GM21786 (cell line): Measurements from ENCODE around the gene PDCD4.
A peak's percentile ranks its signal among the peaks of the same experiment; 100 is the strongest.

ENCODE experiments used
- ATAC-seq: cut with Tn5 transposase; IDR thresholded peaks from one replicate; pipeline ENCODE4 v1.9.1; 2021; ENCODE audit not compliant: unreplicated experiment

Gene PDCD4

DNA sequence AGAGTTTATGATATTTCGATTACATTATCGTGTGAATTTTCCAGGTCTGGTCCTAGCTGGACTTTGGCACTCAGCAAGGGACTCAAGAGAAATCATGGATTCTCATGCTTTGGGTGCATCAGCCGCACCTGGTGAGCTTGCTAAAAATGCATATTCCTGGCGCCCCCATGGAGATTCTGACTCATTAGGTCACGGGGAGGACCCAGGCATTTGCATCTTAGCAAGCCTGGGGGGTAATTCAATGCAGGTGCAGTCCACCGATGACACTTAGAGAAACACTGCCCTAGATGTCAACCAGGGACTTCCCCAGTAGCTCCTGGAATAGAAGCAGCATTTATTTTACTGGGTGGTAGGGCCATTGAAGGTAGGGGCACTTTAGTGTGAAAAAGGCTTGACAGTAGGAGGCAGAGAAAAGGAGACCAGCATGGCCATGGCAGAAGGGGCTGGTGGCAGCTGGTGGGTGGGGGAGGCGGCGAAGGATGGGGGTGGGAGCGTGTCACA is 29.9 kb upstream of the PDCD4 start:
- ATAC-seq = peak; percentile 67

DNA sequence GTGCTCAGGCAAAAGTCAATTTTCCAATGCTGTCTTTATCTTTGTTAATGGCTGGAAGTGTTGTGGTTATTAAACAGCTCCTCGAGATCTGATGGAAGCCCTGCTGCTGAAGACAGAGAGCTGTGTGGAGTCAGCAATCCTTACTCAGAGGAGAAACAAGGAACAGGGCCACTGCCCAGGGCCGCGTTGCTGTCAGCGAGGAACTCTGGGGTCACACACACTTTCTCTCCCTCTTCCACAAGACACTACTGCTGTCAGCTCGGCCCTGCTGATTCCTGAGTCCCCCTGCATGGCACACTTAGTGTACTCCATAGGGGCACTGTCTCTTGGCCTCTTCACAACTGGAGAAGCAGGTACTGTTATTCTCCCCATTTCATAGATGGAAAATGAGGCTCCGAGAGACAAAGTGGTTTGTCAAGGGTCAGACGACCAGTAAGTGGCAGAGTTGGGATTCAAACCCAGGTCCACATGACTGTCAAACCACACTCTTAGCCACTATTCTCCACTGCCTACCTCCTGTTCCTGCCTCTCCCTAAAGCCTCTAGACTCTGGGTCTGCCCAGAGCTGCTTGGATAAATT is 29.3 kb upstream of the PDCD4 start:
- ATAC-seq = no peak

DNA sequence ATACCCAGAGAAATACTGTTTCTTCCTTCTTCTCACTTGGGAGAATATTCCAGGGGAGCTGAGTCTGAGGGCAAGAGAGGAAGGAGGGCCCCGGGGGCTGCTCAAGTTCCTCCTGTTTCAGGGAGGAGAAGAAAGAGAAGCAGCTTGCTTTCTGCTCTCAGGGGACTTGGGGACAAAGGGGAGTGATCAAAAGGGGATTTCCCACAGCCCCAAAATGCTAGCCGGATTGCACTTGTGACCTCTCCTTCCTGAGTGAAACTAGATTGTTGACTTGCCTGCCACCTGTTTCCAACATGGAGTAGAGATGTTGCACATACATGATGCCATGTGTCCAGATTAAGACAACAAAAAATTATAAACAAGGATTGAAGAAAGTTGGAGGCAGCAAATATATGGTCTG is 28.7 kb upstream of the PDCD4 start:
- peak; percentile 69 for ATAC-seq

GRCh38 chr10:110843796-110844616 is 27.7 kb upstream of the PDCD4 start:
- no peak for ATAC-seq

DNA sequence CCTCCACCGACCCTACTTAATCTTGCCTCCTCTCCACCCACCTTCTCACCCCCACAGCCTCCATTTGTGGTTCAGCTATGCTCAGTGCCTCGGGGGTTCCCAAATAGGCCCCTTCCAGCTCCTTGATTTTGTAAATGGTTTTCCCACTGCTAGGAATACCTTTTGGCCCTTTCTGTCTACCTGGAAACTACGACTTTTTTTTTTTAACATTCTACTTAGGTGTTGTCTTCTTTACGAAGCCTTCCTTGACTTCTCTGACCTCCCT is 27.2 kb upstream of the PDCD4 start:
- no peak for ATAC-seq

- no peak for ATAC-seq
These were observed 26.5 kb upstream of the PDCD4 start for GRCh38 chr10:110845192-110845755.

DNA sequence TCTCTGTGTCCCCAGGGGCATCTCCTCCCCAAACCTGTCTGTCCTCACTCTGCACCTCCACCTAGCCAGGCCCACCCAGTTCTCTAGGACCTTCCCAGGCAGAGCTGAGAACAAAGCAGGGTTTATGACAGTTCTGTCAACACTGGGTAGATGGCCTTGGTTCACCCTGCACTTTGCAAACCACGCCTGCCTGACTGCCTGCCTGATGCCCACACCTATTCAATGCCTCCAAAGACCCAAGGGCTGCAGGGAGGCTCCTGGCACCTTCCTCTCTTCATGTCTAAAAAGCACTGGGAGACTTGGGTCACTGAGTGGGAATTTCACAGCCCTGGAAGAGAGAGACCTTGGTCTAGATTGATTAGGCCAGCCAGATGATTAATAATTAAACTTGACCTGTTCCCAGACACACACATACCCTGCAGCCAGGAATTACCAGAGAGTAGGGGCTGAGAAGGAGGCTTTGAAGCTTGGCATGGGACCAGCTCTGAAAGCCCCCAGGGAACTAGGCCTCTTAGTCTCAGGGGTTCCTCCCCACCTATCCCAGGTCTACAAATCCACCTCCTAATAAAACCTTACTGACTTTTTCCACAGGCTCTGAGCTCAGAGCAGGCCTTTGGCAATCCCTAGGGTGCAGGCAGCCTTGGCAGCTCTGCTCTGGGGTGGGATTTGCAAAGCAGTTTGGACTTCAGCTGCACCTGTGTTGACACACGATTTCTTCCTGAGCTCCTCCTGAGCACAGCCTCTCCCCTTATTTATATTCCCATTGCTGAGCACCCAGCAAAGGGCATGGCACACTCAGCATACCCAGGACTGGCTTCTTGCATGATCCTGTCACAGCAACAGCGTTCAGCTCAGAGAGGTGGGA is 25.7 kb upstream of the PDCD4 start:
- no peak for ATAC-seq

- no peak for ATAC-seq
These were observed 24.4 kb upstream of the PDCD4 start for GRCh38 chr10:110847374-110847773.

DNA sequence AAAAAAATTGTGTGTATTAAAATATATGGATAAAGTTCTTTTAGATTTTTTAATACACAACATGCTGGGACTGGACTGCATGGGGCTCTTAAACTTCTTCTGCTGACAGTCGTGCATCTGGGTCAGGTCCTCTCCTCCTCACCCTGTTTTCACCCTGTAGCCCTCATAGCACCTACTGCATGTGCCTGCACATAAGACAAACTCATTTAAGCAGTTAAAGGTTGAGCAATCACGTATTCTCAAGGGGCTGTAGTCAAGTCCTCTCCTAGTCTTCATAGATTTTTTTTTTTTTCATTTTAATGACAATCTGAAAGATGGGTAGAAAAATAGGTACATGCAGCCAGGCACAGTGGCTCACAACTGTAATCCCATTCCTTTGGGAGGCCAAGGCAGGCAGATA is 23.6 kb upstream of the PDCD4 start:
- no peak for ATAC-seq

GRCh38 chr10:110850099-110850498 is 21.6 kb upstream of the PDCD4 start:
- ATAC-seq = no peak

- no peak for ATAC-seq
These were observed 20.6 kb upstream of the PDCD4 start for GRCh38 chr10:110851020-110851612.

DNA sequence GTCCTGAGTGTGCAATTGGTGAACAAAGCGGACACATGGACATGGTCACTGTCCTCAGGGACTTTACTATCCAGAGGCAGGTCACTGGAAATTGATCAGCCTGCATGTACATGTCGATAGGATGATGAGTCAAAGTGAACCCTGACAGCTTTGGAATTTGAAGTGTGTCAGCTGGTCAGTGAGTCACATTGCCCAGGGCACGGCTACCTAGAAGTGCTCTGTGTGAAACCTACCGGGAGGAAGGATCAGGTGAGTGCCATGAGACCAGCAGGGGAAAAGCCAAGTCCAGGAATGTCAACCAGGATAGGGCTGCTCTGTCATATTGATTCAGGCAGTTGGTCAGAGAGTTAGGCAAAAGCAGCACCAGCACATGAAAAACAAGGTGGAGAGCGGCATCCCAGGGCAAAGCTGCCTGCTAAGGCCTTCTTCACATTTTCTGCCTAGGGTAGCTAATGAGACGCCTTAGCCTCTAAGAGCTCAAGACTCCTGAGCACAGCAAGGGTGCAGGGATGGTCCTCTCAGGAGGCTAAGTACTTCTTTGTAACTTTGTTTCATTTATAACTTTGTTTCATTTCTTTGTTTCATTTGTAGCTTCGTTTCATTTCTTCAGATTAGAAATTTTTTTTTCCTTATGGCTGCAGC is 19.4 kb upstream of the PDCD4 start:
- no peak for ATAC-seq

DNA sequence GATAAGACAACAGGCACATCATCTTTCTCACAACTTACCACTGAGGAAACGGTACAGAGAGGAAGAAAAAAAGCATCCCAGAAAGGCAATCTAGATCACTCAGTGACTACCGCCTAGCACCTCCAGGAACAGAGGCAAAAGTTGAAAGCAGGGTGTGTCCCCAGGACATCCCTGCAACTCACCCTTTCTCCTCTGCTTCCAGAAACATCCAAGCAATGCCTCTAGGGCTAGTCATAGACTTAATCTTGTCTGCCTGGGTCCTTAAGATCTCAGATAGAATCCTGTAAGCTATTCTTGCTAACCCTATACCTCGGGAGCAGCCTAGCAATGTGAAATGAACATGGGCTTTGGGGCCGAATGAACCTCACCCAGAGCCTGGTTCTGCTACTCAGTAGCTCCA is 18.8 kb upstream of the PDCD4 start:
- no peak for ATAC-seq

GRCh38 chr10:110853921-110854605 is 17.7 kb upstream of the PDCD4 start:
- ATAC-seq = no peak

DNA sequence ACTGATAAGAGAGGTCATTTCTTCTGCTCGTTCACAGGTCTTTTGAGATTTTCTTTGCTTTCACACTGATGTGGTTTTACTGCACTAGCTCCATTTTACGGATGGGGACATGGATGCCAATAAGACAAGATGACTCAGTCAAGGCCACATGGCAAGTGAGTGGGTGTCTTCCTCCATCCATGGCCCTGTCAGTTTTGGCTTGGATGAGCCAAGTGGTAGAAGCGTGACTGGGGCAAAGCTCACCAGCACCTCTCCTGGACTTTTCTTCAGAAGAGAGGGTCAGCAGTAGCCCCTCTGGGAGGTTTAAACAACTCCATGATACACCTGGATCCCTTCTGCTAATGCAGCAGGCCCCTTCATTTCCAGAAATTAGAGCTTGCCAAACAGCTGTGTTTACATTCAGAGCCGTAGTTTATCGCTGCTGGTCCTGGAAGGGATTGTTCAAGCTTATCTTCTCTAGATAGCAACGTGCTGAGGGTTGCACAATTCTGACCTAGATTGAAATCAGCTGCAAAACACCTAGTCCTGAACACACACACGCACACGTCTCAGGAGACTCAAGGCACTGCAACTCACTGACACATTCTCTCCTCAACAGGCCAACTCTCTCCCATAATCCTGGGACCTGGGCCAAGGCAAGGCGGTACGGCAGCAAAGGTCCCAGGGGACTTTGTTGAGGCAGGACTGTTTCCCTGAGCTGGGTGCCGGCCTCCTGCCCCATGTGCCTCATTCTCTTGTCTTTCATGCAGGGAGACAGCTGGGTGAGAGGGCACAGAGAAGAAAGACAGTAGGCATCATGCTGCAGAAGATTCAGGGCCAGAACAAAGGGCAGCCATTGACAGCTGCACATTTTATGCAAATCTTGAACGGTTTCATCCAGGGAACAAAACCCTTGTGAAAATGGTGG is 14.2 kb upstream of the PDCD4 start:
- peak; percentile 38 for ATAC-seq

GRCh38 chr10:110858297-110858934 is 13.3 kb upstream of the PDCD4 start:
- no peak for ATAC-seq

DNA sequence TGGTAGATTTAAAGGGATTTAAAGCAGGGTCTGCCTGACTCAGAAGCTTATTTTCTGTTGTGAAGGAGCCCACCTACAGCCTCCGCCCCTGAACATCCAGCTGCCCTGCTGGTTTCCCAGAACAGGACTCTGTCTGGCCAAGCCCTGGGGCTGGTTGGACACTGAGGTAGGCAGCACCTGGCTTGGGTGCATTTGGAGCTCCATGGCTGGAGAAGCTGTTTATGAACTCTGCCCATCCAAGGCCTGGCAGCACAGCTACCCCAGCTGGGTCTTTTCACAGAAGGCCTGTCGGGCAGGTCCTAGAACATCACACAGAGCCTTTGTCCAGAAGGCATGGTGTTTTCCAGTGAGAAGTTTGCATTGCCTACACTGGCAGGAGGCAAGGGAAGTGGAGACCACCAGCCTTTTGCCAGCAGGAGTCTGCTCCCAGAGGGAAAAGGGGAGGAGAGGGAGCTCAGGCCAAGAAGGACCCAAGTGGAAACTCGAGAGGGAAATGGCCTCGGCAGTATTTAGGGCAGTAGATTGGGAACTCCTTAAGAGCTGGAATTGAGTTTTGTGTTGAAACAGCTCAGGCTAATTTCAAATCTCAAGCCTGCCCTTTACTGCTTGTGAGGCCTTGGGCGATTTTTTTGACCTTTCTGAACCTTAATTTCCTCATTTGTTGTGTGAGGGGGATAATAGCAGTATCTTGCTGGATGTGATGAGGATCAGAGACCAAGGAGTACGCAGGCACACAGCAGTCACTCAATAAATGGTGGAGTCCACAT is 12.3 kb upstream of the PDCD4 start:
- no peak for ATAC-seq

GRCh38 chr10:110859973-110860376 is 11.8 kb upstream of the PDCD4 start:
- ATAC-seq = no peak
